Measurements from ENCODE around the gene CLEC16A. TPM values are rescaled to one million over a fixed set of nuclear protein-coding genes. Genes with fewer than 3 reads are reported as not detected.

CLEC16A gene
- polyA plus RNA-seq, 3 donors, result 3.4 to 12.0 (median 5.8) TPM

DNA sequence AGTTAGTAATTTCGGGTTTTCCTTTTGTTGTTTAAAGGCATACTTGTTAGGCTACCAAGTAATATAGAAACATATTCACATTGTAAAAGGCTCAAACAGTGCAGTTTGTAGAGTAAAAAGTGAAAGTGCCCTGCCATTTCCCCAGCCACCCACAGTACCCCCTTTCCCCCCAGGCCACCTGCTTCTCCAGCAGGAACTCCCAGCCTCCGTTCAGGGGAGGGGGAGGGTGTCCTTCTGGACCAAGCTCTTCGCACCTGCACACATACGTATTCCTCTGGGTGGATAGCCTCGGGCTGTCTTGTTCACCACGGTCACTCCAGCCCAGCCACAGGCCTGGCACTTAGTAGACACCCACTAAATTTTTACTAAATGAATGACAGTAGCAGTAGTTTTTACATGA, 144.5 kb downstream of the CLEC16A start:
- no peaks in the 10 kb centered on the region for H3K9me3 ChIP-seq (replicated peaks in 1 of 2; ENCODE audit: control insufficient read depth in 1 of 2, insufficient read depth in 1 of 2, low read length in 2 of 2)
- H4K20me1 ChIP-seq (ENCODE audit: insufficient read depth, low read length), result peaks cover 4% of the 10 kb centered on the region
- Mint-ChIP-seq H3K4me1 (peaks cover 11% of the 10 kb centered on the region), H3K4me3 (no peak overlapping the region), H3K36me3 (peaks cover 34 to 47% of the 10 kb centered on the region in 2 donors), H3K27ac (no peak overlapping the region), H3K27me3 (ENCODE audit: low read depth in 3 of 3) (peaks cover 0 to 2% (median 0%) of the 10 kb centered on the region in 3 donors), H3K9me3 (peaks cover 0 to 1% (median 0%) of the 10 kb centered on the region in 7 donors)
- no CpG with 5 or more reads among the region's 6 CpGs for WGBS (ENCODE audit: insufficient coverage)
- no peak overlapping the region for H3K4me3 ChIP-seq (replicated peaks in 1 of 3; ENCODE audit: low read depth in 2 of 3, low read length in 3 of 3)
- TF ChIP-seq, protein P1, sequence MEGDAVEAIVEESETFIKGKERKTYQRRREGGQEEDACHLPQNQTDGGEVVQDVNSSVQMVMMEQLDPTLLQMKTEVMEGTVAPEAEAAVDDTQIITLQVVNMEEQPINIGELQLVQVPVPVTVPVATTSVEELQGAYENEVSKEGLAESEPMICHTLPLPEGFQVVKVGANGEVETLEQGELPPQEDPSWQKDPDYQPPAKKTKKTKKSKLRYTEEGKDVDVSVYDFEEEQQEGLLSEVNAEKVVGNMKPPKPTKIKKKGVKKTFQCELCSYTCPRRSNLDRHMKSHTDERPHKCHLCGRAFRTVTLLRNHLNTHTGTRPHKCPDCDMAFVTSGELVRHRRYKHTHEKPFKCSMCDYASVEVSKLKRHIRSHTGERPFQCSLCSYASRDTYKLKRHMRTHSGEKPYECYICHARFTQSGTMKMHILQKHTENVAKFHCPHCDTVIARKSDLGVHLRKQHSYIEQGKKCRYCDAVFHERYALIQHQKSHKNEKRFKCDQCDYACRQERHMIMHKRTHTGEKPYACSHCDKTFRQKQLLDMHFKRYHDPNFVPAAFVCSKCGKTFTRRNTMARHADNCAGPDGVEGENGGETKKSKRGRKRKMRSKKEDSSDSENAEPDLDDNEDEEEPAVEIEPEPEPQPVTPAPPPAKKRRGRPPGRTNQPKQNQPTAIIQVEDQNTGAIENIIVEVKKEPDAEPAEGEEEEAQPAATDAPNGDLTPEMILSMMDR (IDR thresholded peaks at IDR 0.05), result no peak
- H3K4me1 ChIP-seq (ENCODE audit: control insufficient read depth in 1 of 2, insufficient read depth in 2 of 2, low read length in 2 of 2), result peaks cover 3 to 13% of the 10 kb centered on the region in 2 donors
- H3K9ac ChIP-seq (ENCODE audit: insufficient read depth, low read length, poor library complexity, severe bottlenecking), result no peak overlapping the region
- H3K4me2 ChIP-seq (replicated peaks; ENCODE audit: extremely low read depth, low read length, poor library complexity, severe bottlenecking), result no peak overlapping the region
- no peaks in the 10 kb centered on the region for H3K79me2 ChIP-seq (ENCODE audit: insufficient read depth, low read length)
- no peaks in the 10 kb centered on the region for H3K27me3 ChIP-seq (ENCODE audit: control insufficient read depth in 2 of 2, insufficient read depth in 2 of 2, low read length in 2 of 2)
- H2AFZ ChIP-seq (ENCODE audit: insufficient read depth, low read depth, low read length, poor library complexity, severe bottlenecking), result no peak overlapping the region
- peaks cover 6 to 71% of the 10 kb centered on the region in 2 donors for H3K36me3 ChIP-seq (replicated peaks in 1 of 2; ENCODE audit: control insufficient read depth in 1 of 2, insufficient read depth in 2 of 2, low read length in 2 of 2)
- H3K27ac ChIP-seq (ENCODE audit: low read depth in 1 of 2, low read length in 2 of 2), result no peak overlapping the region
- no peak for DNase-seq
- intact Hi-C loops (cut with micrococcal nuclease), result no loop called here

DNA sequence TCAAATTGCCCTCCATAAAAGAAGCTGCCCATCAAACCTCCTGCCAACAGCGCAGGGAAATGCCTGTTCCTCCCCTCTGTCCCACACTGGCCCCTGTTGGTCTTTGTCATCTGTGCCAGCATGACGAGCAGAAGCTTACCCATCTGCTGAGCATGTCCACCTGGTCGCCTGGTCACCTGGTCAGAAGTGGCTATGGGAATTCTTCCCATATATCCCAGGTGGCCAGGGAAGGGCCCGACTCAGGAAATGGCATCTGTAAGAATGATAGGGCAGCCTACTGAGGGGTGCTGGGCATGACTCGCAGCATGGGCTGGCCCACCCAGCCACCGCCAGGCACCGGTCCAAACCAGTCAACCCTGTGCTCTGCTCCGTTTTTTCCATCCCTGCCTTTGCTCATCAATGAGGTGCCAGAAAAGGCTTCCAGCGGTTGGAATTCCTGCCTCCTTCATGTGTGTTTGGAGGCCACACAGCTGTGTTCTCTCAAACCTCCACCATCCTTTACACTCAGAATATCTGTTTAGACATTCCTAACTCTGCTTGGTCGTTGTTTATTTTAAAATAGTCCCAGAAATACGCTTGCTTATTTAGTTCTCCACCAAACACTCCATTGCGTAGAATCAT, 145.2 kb downstream of the CLEC16A start:
- no peaks in the 10 kb centered on the region for H3K79me2 ChIP-seq (ENCODE audit: insufficient read depth, low read length)
- peaks cover 36 to 40% of the 10 kb centered on the region in 2 donors for H3K36me3 Mint-ChIP-seq
- H3K9me3 ChIP-seq (replicated peaks in 1 of 2; ENCODE audit: control insufficient read depth in 1 of 2, insufficient read depth in 1 of 2, low read length in 2 of 2), result no peaks in the 10 kb centered on the region
- H3K36me3 ChIP-seq (replicated peaks in 1 of 2; ENCODE audit: control insufficient read depth in 1 of 2, insufficient read depth in 2 of 2, low read length in 2 of 2), result peaks cover 1 to 63% of the 10 kb centered on the region in 2 donors
- no peak overlapping the region for H3K4me3 ChIP-seq (replicated peaks in 1 of 3; ENCODE audit: low read depth in 2 of 3, low read length in 3 of 3)
- H3K27ac ChIP-seq (ENCODE audit: low read depth in 1 of 2, low read length in 2 of 2), result no peak overlapping the region
- peaks cover 0 to 2% (median 0%) of the 10 kb centered on the region in 3 donors for H3K27me3 Mint-ChIP-seq (ENCODE audit: low read depth in 3 of 3)
- H3K27me3 ChIP-seq (ENCODE audit: control insufficient read depth in 2 of 2, insufficient read depth in 2 of 2, low read length in 2 of 2), result no peaks in the 10 kb centered on the region
- H2AFZ ChIP-seq (ENCODE audit: insufficient read depth, low read depth, low read length, poor library complexity, severe bottlenecking), result no peak overlapping the region
- H3K9me3 Mint-ChIP-seq, result peaks cover 0 to 1% (median 0%) of the 10 kb centered on the region in 7 donors
- no peak overlapping the region for H3K27ac Mint-ChIP-seq
- WGBS (ENCODE audit: insufficient coverage), result 96% methylated on average over 10 of the region's 12 CpGs
- no peak overlapping the region for H3K9ac ChIP-seq (ENCODE audit: insufficient read depth, low read length, poor library complexity, severe bottlenecking)
- TF ChIP-seq, protein P1 (IDR thresholded peaks at IDR 0.05), result no peak
- no peak for DNase-seq
- intact Hi-C loops (cut with micrococcal nuclease), result no loop called here
- no peak overlapping the region for H3K4me2 ChIP-seq (replicated peaks; ENCODE audit: extremely low read depth, low read length, poor library complexity, severe bottlenecking)
- peaks cover 19% of the 10 kb centered on the region for H3K4me1 Mint-ChIP-seq
- H4K20me1 ChIP-seq (ENCODE audit: insufficient read depth, low read length), result peaks cover 10% of the 10 kb centered on the region
- H3K4me3 Mint-ChIP-seq, result no peak overlapping the region
- peaks cover 8 to 17% of the 10 kb centered on the region in 2 donors for H3K4me1 ChIP-seq (ENCODE audit: control insufficient read depth in 1 of 2, insufficient read depth in 2 of 2, low read length in 2 of 2)

Data from CD14-positive monocyte (primary cell).